ENCODE measurements around the gene TSPAN3. TPM values are rescaled to one million over a fixed set of nuclear protein-coding genes. Genes with fewer than 3 reads are reported as not detected.

Gene TSPAN3
- total RNA-seq, 4 donors from 2014 or later: 163 to 205 (median 171) TPM

DNA sequence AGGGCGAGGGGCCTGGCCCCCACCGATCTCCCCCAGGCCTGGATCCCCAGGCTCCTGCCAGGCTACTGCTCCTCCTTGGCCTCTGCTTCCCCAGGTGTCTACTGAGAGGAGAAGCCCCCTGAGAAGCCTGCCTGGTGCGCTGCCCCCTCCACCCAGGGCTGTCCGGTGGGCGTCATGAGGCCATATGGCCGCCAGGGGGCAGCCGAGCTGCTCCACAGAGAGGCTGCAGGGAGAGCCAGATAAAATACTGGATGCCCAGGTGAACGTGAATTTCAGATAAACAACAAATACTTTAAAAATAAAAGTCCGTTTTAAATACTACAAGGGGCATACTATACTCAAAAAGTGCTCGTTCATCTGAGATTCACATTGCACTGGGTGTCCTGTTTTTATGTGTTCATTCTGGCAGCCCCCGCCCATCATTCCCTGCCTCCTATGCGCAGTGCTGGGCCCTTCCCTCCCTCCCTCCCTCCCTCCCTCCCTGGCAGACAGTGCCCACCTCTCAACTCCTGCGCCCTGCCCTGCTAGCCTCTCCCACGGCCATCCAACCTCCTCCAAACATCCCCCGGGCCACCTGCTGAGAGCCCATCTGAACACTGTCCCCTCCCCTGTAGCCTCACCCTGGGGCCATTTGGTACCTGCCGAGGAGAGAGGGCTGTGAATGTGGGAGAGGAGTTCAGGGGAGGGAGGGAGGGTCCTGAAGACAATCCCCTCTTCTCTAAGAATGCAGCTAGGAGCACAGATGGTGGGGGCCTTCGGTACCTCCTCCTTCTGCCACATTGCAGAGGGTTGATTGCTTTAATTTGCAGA is 46.4 kb downstream of the TSPAN3 start:
- Histone ChIP-seq H3K9me3 (no peaks in the 10 kb centered on the region), H3K27ac (no peak overlapping the region), H3K4me1 (peaks cover 0 to 19% (median 3%) of the 10 kb centered on the region in 3 donors), H3K27me3 (peaks cover 11% of the 10 kb centered on the region), H3K36me3 (no peaks in the 10 kb centered on the region), H3K4me3 (no peak overlapping the region)
- TF ChIP-seq EP300 (IDR thresholded peaks at IDR 0.05) (no peak), POLR2A (IDR thresholded peaks at IDR 0.05) (no peak), POLR2AphosphoS5 (IDR thresholded peaks at IDR 0.05) (no peak), CTCF (IDR thresholded peaks at IDR 0.05) (peak in 3 of 4 experiments; percentile 88 to 96 (median 94))
- 31 to 47% methylated on average over 7 to 10 of the region's 17 CpGs for WGBS, 2 donors (ENCODE audit: low coverage in 1 of 2)
- peak; percentile 60 for ATAC-seq

GRCh38 chr15:77023576-77024272 is 47.2 kb downstream of the TSPAN3 start:
- H3K36me3 ChIP-seq: no peaks in the 10 kb centered on the region
- H3K4me1 ChIP-seq: peaks cover 0 to 19% (median 3%) of the 10 kb centered on the region in 3 donors
- no peak overlapping the region for H3K4me3 ChIP-seq
- peaks cover 6% of the 10 kb centered on the region for H3K27me3 ChIP-seq
- WGBS, 2 donors (ENCODE audit: low coverage in 1 of 2): 67% methylated on average over 12 of the region's 20 CpGs; no CpG with 5 or more reads in 1 of the 2 donors
- H3K27ac ChIP-seq: no peak overlapping the region
- H3K9me3 ChIP-seq: no peaks in the 10 kb centered on the region
- TF ChIP-seq POLR2A (IDR thresholded peaks at IDR 0.05): no peak
- no peak for TF ChIP-seq POLR2AphosphoS5 (IDR thresholded peaks at IDR 0.05)
- no peak for TF ChIP-seq EP300 (IDR thresholded peaks at IDR 0.05)
- no peak for TF ChIP-seq CTCF (IDR thresholded peaks at IDR 0.05)
- ATAC-seq: no peak

- H3K4me1 ChIP-seq: peaks cover 0 to 12% (median 0%) of the 10 kb centered on the region in 3 donors
- no peaks in the 10 kb centered on the region for H3K9me3 ChIP-seq
- no peak for TF ChIP-seq POLR2AphosphoS5 (IDR thresholded peaks at IDR 0.05)
- no peak for TF ChIP-seq CTCF (IDR thresholded peaks at IDR 0.05)
- no peak for TF ChIP-seq EP300 (IDR thresholded peaks at IDR 0.05)
- no peak for TF ChIP-seq POLR2A (IDR thresholded peaks at IDR 0.05)
- H3K27me3 ChIP-seq: no peaks in the 10 kb centered on the region
- no peaks in the 10 kb centered on the region for H3K36me3 ChIP-seq
- WGBS, 2 donors (ENCODE audit: low coverage in 1 of 2): 92 to 95% methylated on average over 8 to 10 of the region's 14 CpGs
- no peak overlapping the region for H3K27ac ChIP-seq
- no peak for ATAC-seq
- H3K4me3 ChIP-seq: no peak overlapping the region
Measured at GRCh38 chr15:77022646-77023575, 48.0 kb downstream of the TSPAN3 start.

GRCh38 chr15:77021803-77022381 is 49.0 kb downstream of the TSPAN3 start:
- Histone ChIP-seq H3K27ac (peak overlapping the region in 1 of 4 donors; percentile 7), H3K4me3 (no peak overlapping the region), H3K36me3 (no peaks in the 10 kb centered on the region), H3K27me3 (no peaks in the 10 kb centered on the region), H3K4me1 (peaks cover 0 to 7% (median 0%) of the 10 kb centered on the region in 3 donors), H3K9me3 (no peaks in the 10 kb centered on the region)
- no peak for ATAC-seq
- WGBS, 2 donors (ENCODE audit: low coverage in 1 of 2): 41 to 73% methylated on average over 2 to 5 of the region's 7 CpGs
- TF ChIP-seq CTCF (IDR thresholded peaks at IDR 0.05) (no peak), EP300 (IDR thresholded peaks at IDR 0.05) (no peak), POLR2AphosphoS5 (IDR thresholded peaks at IDR 0.05) (no peak), POLR2A (IDR thresholded peaks at IDR 0.05) (no peak)

All from gastroesophageal sphincter (tissue), 4 donors.